Heart left ventricle (tissue), 13 donors: ENCODE results near the gene SLIT1.

Experiments used
- CTCF ChIP-seq, 12 donors: fragments of 200-600 bp; sonication (generic) in 4 of 12; IDR thresholded peaks; one replicate each; pipeline versions ENCODE4 v1.5.0 to v1.8.0; 2018 to 2022; ENCODE audit warnings: antibody characterized with exemption in 12 of 12, mild to moderate bottlenecking in 5 of 12
- POLR2A ChIP-seq, 2 donors: fragments of 450-650 bp; IDR thresholded peaks; one replicate each; pipeline ENCODE4 v1.6.1; 2017; ENCODE audit warnings: antibody characterized with exemption in 2 of 2, mild to moderate bottlenecking in 2 of 2, moderate library complexity in 2 of 2
- donor health status: ischemic (EF 13 %, LVEDD 7.1; RV severe dilation, severe dysfunction).
- donor health status: DM: no; HTN: yes; CAD: no.
- donor health status: DM: no; HTN: no; CAD: no.
- donor health status: ischemic (EF 25% LVEDD 6.9; RV normal size, moderate dysfunction).
- donor health status: ischemic (EF 25% LVEDD 5.7; RV mildly dilated, moderate dysfunction).
- donor health status: ischemic (EF 35%, LVEDD 5.7; RV mildly dilated, moderate dysfunction).
- donor health status: nonischemic (EF 11% LVEDD 7.7; RV severe dilation, severe dysfunction).
- donor health status: DM: yes; HTN: yes; CAD: no.
- donor health status: PGD.
- donor health status: ischemic (EF 29% LVEDD 5.4; RV normal size, mild dysfunction).
- donor health status: nonischemic (EF 23%, LVEDD 6.1; RV moderate dilation, normal function).

GRCh38 chr10:97183314-97183713 is 2.4 kb downstream of the SLIT1 start:
- no peak for TF ChIP-seq POLR2A (IDR thresholded peaks at IDR 0.05)
- TF ChIP-seq CTCF (IDR thresholded peaks at IDR 0.05): no peak
